HFFc6 (cell line): ENCODE results near the gene SPOCK3. TPM values are rescaled to one million over a fixed set of nuclear protein-coding genes. Genes with fewer than 3 reads are reported as not detected.

Experiments
- DNase-seq: peaks from one replicate; pipeline ENCODE4 v3.0.0-alpha.2; 2018
- H3K27ac Mint-ChIP-seq: 2 replicates; pipeline ENCODE4 v1.8.0; 2020; ENCODE audit warnings: mild to moderate bottlenecking, mixed read lengths
- H3K27me3 Mint-ChIP-seq: 2 replicates; pipeline ENCODE4 v1.8.0; 2021; ENCODE audit warnings: mild to moderate bottlenecking, moderate library complexity, mixed read lengths; ENCODE audit not compliant: insufficient read depth
- H3K36me3 Mint-ChIP-seq: 2 replicates; pipeline ENCODE4 v1.8.0; 2021; ENCODE audit warnings: low read depth, mixed read lengths
- H3K4me1 Mint-ChIP-seq: 2 replicates; pipeline ENCODE4 v1.8.0; 2020; ENCODE audit warnings: low read depth, mixed read lengths
- H3K4me3 Mint-ChIP-seq: 2 replicates; pipeline ENCODE4 v1.8.0; 2020; ENCODE audit warnings: mild to moderate bottlenecking, moderate library complexity, mixed read lengths
- H3K9me3 Mint-ChIP-seq: 2 replicates; pipeline ENCODE4 v1.8.0; 2020; ENCODE audit warnings: mild to moderate bottlenecking, mixed read lengths
- total RNA-seq, 6 experiments: library from RNA; stranded (reverse); fragmentation: NEBNext Ultra II Directional; extraction: Animal tissue kit (Norgen Biotek cat#: 25700); gene quantifications; 2 replicates in 1 of 6; 3 replicates in 5 of 6; pipeline ENCODE4 v1.2.3, GENCODE V29; 2021
- TF ChIP-seq, protein P1 (sequence below): fragments of 200-600 bp; sonication (generic); IDR thresholded peaks from 2 replicates; pipeline ENCODE4 v1.5.0; 2021; ENCODE audit warnings: antibody characterized with exemption, mild to moderate bottlenecking

SPOCK3 gene
- total RNA-seq, 6 experiments from 2014 or later = not detected

DNA sequence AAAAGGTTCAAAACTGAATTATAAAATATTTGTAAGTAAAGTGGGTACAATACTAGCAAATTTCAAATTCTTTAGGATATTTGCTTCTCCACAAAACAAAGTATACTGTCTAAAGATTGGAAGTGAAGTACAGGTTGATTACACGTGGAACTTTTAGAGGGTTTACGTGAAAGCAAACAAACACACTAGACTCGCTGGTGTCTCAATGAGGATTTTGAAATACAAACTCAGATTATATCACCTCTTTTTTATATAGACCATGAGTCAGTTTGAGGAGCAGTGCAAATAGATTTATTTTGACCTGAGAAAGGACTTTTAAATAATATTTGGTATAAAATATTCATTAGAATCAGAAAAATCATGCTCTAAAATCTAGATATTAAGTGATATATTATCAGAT is 185.0 kb downstream of the SPOCK3 start:
- Mint-ChIP-seq H3K36me3 (no peaks in the 10 kb centered on the region; the same call in 1 of the 2 replicates), H3K4me3 (no peak overlapping the region)

DNA sequence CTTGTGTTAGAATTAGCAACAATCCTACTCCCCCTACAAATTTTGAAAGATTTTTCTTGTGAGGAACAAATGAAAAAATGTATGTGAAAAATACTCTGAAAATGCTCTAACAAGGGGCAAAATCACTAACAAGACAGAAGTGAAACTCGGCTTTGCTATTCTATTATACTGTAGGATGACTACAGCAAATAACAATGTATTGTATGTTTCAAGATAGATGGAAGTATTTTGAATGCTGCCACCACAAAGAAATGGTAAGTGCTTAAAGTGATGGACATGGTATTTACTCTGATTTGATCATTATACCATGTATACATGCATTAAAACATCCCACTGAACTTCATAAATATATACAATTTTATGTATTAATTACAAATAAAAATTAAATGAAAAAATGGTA is 192.8 kb downstream of the SPOCK3 start:
- Mint-ChIP-seq H3K36me3 (no peaks in the 10 kb centered on the region), H3K4me3 (no peak overlapping the region), H3K9me3 (peaks cover 11% of the 10 kb centered on the region), H3K4me1 (no peaks in the 10 kb centered on the region), H3K27me3 (no peaks in the 10 kb centered on the region), H3K27ac (no peak overlapping the region)
- TF ChIP-seq, protein P1, sequence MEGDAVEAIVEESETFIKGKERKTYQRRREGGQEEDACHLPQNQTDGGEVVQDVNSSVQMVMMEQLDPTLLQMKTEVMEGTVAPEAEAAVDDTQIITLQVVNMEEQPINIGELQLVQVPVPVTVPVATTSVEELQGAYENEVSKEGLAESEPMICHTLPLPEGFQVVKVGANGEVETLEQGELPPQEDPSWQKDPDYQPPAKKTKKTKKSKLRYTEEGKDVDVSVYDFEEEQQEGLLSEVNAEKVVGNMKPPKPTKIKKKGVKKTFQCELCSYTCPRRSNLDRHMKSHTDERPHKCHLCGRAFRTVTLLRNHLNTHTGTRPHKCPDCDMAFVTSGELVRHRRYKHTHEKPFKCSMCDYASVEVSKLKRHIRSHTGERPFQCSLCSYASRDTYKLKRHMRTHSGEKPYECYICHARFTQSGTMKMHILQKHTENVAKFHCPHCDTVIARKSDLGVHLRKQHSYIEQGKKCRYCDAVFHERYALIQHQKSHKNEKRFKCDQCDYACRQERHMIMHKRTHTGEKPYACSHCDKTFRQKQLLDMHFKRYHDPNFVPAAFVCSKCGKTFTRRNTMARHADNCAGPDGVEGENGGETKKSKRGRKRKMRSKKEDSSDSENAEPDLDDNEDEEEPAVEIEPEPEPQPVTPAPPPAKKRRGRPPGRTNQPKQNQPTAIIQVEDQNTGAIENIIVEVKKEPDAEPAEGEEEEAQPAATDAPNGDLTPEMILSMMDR = no peak
- no peak for DNase-seq

More for the DNA sequence above, 185.0 kb downstream of the SPOCK3 start:
- H3K27ac Mint-ChIP-seq = no peak overlapping the region
- H3K27me3 Mint-ChIP-seq = no peaks in the 10 kb centered on the region
- no peak for DNase-seq
- no peaks in the 10 kb centered on the region for H3K4me1 Mint-ChIP-seq
- peaks cover 4% of the 10 kb centered on the region; the same call in 1 of the 2 replicates for H3K9me3 Mint-ChIP-seq
- TF ChIP-seq, protein P1 = no peak

DNA sequence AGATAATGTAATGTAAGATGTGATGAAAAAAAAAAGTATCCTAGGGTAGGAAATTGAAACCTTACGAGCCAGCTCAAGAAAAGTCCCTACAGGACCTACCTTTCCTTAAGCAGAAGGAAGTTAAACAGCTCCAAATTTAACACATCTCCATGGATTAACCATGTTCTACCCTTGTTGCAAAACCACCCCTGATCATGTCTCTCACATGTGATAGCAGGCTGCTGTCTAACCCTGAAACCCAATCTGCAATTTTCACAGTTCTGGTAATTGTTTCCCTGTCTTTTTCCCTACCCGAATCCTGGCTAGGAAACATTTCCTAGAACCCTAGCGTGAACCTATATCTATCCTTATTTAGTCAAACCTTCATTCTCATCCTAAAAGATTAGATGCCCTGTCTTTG is 198.9 kb downstream of the SPOCK3 start:
- DNase-seq = no peak
- no peaks in the 10 kb centered on the region for H3K4me1 Mint-ChIP-seq
- TF ChIP-seq, protein P1 = no peak
- no peak overlapping the region for H3K27ac Mint-ChIP-seq
- H3K4me3 Mint-ChIP-seq = no peak overlapping the region
- no peaks in the 10 kb centered on the region for H3K36me3 Mint-ChIP-seq
- H3K9me3 Mint-ChIP-seq = peaks cover 7% of the 10 kb centered on the region
- no peaks in the 10 kb centered on the region for H3K27me3 Mint-ChIP-seq

DNA sequence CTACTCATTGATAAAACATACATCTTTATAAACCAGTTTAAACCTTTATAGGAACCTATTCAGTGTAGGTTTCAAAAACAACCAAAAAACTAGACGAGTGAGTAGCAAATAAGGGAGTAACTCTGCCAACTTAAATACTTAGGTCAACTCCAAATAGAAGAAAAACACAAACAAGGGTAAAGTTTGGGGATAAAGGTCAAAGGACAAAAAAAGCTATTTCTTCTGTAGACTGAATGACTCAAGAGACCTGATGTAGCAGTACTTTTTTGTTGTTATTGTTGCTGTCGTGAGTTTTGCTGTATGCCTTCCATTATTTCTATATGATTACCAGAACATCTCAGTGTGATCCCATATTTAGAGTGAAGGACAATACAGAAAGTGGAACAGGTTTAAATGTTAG is 199.3 kb downstream of the SPOCK3 start:
- no peak for DNase-seq
- TF ChIP-seq, protein P1 = no peak
- Mint-ChIP-seq H3K4me3 (no peak overlapping the region), H3K36me3 (no peaks in the 10 kb centered on the region), H3K4me1 (no peaks in the 10 kb centered on the region), H3K27ac (no peak overlapping the region), H3K9me3 (peaks cover 7% of the 10 kb centered on the region), H3K27me3 (no peaks in the 10 kb centered on the region)

DNA sequence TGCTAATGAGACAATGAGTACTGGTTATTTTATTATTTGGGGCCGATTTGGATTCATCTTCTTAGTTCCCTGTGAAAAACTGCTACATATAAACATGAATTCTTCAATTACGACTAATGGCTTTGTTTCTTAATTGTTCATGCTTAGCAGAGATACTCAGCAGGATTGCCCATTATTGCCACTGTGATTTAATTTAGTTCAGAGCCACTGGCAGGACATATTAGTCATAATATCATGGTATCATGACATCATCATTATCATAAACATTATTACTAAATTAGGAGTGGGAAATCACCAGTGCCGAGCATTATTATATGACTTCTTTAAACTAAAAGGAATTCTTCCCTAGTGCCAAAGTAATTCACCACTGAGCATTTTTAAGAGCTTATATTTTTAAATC is 201.4 kb downstream of the SPOCK3 start:
- no peaks in the 10 kb centered on the region for H3K27me3 Mint-ChIP-seq
- no peaks in the 10 kb centered on the region for H3K4me1 Mint-ChIP-seq
- no peak overlapping the region for H3K4me3 Mint-ChIP-seq
- no peaks in the 10 kb centered on the region for H3K36me3 Mint-ChIP-seq
- H3K9me3 Mint-ChIP-seq = peaks cover 4% of the 10 kb centered on the region
- no peak for DNase-seq
- TF ChIP-seq, protein P1 = no peak
- no peak overlapping the region for H3K27ac Mint-ChIP-seq

DNA sequence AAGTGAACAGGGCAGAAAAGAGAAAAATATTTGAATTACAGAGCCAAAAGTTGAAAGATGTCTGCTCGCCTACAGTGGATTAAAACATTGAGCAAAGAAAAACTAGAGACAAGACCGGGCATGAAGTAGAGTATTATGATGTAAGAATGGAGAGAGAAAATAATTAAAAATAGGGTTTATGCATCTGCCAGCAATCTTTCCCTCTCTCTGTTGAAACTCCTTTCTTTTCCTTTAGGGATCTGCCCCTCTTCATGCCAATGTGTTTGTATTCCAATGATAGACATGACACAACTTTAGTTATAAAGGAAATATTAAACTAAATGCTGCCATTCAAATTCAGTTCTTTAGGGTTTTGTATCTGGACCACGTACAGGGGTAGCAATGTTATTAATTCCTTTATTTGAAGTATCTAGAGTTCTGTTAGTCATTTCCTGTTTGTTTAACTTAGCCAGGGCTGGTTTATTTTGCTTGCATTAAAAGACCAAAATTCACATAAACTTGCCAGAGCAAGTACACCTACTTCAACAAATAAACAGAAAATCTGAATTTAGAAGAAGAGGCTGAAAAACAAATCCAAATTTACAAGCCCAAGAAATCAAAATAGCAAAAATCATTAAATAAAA is 202.6 kb downstream of the SPOCK3 start:
- H3K36me3 Mint-ChIP-seq = no peaks in the 10 kb centered on the region
- no peaks in the 10 kb centered on the region; the same call in none of the 2 replicates for H3K9me3 Mint-ChIP-seq
- DNase-seq = no peak
- H3K4me1 Mint-ChIP-seq = no peaks in the 10 kb centered on the region
- no peak overlapping the region for H3K27ac Mint-ChIP-seq
- TF ChIP-seq, protein P1 = no peak
- H3K4me3 Mint-ChIP-seq = no peak overlapping the region
- no peaks in the 10 kb centered on the region for H3K27me3 Mint-ChIP-seq
